ENCODE data around the gene TTLL4.

Gene TTLL4

GRCh38 chr2:218710687-218711549 is at the start of gene TTLL4:
Gene TTLL4 (plus strand): TSS chr2:218710835. CDS start chr2:218737677, 26,842 bp downstream.
- peak; percentile 95 for DNase-seq

- DNase-seq, result no peak
These were observed 48.3 kb upstream of the TTLL4 start for GRCh38 chr2:218662377-218662776.

GRCh38 chr2:218662827-218663226 is 47.8 kb upstream of the TTLL4 start:
- no peak for DNase-seq

GRCh38 chr2:218663901-218664300 is 46.7 kb upstream of the TTLL4 start:
- no peak for DNase-seq

GRCh38 chr2:218664653-218665052 is 46.0 kb upstream of the TTLL4 start:
- DNase-seq, result no peak

- no peak for DNase-seq
These were observed 39.5 kb upstream of the TTLL4 start for GRCh38 chr2:218671097-218671653.

GRCh38 chr2:218671654-218672566 is 38.7 kb upstream of the TTLL4 start, which contains the start of the genes RNF25 and STK36:
Gene RNF25 (minus strand): TSS chr2:218672002. CDS start chr2:218671970, 32 bp downstream.
Gene STK36 (plus strand): TSS chr2:218672086. CDS start chr2:218672830, 744 bp downstream.
- DNase-seq, result peak; percentile 85

GRCh38 chr2:218679119-218679518 is 31.5 kb upstream of the TTLL4 start:
- DNase-seq, result no peak

- DNase-seq, result no peak
These were observed 30.6 kb upstream of the TTLL4 start for GRCh38 chr2:218680061-218680460.

- DNase-seq, result peak; percentile 74
These were observed 23.1 kb upstream of the TTLL4 start for GRCh38 chr2:218687400-218688060.

GRCh38 chr2:218691234-218691633 is 19.4 kb upstream of the TTLL4 start:
- no peak for DNase-seq

GRCh38 chr2:218694405-218695145 is 16.1 kb upstream of the TTLL4 start:
- DNase-seq, result no peak

GRCh38 chr2:218698885-218699284 is 11.8 kb upstream of the TTLL4 start:
- no peak for DNase-seq

- no peak for DNase-seq
These were observed 8.8 kb upstream of the TTLL4 start for GRCh38 chr2:218701806-218702205.

GRCh38 chr2:218703341-218703740 is 7.3 kb upstream of the TTLL4 start:
- DNase-seq, result no peak

GRCh38 chr2:218708086-218708485 is 2.5 kb upstream of the TTLL4 start:
- no peak for DNase-seq

GRCh38 chr2:218709908-218710307 is 727 bp upstream of the TTLL4 start:
- no peak for DNase-seq

GRCh38 chr2:218710334-218710686 is 325 bp upstream of the TTLL4 start:
- no peak for DNase-seq

GRCh38 chr2:218711550-218711929 is 905 bp downstream of the TTLL4 start:
- no peak for DNase-seq

GRCh38 chr2:218713922-218714321 is 3.3 kb downstream of the TTLL4 start:
- DNase-seq, result no peak

GRCh38 chr2:218716070-218716469 is 5.4 kb downstream of the TTLL4 start:
- DNase-seq, result no peak

- no peak for DNase-seq
These were observed 6.6 kb downstream of the TTLL4 start for GRCh38 chr2:218717262-218717661.
